HG02759 (cell line): ENCODE measurements around the gene PIK3R1.

ENCODE experiments used
- ATAC-seq: cut with Tn5 transposase; IDR thresholded peaks from one replicate; pipeline ENCODE4 v1.9.1; 2021; ENCODE audit warnings: mild to moderate bottlenecking, moderate library complexity; ENCODE audit not compliant: unreplicated experiment

PIK3R1 gene

DNA sequence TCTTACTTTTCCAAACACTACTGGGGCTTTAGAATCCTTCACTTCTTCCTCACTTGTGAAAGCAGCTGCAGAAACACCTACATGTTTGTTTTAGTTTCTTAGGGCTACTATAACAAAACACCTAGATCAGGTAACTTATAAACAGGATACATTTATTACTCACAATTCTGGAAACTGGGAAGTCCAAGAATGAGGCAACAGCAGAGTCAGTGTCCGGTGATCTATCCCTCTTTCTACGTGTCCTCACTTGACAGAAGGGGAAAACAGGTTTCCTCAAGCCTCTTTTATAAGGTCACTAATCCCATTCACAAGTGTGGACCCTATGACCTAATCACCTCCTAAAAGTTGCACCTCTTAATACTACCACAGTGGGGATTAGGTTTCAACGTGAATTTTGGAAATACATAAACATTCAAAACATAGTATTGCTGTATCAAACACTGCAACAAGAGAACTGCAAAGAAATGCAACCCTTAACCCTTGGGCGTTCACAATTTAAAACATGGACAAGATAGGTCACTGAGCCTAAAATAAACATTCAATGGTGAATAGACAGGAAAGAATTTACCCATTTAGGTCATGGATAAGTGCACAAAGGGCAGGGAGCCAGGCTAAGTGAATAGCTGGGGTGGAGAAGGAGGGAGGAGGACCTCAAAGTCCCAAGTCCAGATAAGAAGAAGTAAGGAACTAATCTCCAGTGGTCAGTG lies 104.3 kb downstream of the PIK3R1 start:
- ATAC-seq = no peak

DNA sequence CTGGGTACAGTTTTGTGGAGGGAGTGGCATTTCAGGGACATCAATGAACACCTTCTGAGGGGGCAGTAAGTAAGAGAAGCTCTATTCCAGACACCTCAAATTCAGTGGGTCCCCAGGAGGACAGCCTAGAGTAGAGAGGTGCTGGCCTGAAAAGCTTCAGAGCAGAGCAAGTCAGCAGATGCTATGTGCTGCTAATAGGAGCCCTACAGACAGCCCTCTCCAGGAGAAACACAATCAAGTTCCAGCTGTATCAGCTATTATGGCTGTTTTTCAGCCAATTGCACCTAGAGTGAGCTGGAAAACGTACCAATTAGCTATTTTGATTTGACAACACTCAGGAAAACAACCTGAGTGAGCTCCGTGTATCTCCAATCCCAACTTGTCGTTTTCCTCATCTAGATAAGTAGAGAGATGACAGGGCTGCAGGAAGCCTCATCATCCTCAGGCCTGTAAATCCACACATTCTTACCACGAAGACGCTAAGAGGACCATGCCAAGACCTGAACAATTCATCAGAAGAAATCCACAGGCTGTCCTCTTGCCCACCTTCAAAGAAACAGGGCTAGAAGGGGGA lies 104.9 kb downstream of the PIK3R1 start:
- no peak for ATAC-seq

DNA sequence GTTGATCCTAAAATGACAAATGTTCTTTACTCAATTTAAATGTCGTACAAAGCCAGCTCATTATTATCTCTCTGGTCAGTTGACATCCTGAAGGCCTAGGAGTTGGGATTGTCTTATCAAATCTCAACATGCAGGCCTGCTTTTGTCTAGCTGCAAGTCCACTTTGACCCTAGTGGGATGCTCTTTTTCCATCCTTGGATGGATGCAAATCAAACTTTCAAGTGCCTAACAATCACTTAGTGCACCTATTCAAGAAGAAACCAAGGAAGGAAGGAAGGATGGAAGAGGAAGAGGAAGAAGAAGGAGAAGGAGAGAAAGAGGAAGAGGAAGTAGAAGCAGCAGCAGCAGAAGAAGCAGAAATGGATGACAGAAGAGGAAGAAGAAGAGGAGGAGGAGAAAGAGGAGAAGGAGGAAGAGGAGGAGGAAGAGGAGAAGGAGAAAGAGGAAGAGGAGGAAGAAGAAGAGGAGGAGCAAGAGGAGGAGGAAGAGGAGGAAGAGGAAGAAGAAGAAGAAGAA lies 109.6 kb downstream of the PIK3R1 start:
- ATAC-seq = no peak

DNA sequence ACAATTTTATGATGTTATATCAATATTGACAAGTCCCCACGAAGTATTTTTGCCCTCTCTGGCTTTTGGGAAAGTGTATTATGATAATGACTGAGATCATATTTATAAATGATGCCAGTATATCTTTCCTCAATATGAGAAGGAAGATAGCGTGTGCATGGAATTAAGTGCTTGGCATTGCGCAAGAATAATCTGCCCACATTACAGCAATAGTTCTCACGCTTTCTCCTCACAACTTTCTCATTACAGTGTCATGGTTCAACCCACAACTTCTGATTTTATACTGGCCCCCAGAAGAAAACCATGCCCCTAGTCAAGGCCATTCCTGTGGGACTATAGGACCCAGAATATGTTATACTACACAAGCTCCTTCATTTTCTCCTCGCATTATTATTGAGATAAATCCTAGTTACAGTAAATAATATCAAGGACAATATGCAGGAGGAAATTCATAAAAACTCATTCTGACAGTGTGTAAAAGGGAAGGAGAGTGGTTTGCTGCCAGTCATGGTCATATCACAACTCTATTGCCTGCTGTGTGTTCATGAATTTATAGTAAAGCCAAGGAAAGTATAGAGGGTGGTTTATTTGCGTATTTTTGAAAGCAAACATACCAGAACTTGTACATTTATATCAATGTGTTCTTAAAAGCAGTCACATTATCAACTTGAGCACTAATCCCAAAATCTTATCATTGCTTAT lies 114.1 kb downstream of the PIK3R1 start:
- no peak for ATAC-seq

DNA sequence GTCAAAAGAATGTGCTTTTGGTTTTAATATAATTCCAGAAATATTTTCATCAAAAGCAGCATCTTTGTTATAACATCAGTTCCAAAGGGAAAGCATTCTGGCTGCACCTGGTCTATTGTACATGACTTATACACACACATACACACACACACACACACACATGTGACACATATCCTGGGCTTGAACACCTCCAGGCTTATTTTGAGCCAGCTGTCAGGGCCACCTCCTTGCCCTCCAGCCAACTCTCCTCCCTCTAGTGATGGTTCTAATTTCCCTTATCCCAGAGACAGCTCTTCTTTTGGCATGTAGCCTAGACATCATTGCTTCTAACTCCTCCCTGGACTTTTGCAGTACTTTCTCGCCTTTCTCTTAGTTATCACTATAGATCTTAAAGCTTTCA lies 115.0 kb downstream of the PIK3R1 start:
- ATAC-seq = no peak

DNA sequence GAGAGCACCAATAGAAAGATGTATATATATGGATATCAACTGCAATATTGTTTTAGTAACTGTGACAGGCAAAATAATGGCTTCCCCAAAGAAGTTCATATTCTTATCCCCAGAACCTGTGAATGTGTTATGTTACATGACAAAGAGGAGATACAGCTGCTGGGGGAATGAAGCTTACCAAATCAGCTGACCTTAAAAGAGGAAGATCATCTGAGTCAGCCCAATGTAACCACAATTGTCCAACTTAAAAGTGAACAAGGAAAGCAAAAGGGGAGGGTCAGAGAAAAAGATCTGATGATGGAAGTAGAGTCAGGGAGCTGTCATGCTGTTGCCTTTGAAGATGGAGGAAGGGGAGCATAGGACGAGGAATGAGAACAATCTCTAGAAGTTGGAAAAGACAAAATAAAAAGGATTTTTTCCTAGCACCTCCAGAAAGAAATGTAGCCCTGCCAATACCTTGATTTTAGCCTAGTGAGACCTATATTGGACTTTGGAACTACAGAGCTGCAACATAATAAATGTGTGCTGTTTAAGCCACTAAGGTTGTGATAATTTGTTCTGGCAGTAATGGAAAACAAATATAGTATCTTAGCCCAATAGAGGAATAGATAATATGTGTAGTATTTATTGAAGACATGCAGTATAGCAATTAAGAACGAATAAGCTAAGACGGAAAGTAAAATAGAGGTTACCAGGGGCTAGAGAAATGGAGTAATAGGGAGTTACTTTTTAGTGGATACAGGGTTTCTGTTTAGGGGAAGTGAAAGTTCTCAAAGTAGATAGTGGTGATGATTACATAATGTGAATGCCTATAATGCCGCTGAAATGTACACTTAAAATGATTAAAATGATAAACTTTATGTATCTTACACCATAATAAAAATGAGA lies 115.9 kb downstream of the PIK3R1 start:
- peak; percentile 70 for ATAC-seq

DNA sequence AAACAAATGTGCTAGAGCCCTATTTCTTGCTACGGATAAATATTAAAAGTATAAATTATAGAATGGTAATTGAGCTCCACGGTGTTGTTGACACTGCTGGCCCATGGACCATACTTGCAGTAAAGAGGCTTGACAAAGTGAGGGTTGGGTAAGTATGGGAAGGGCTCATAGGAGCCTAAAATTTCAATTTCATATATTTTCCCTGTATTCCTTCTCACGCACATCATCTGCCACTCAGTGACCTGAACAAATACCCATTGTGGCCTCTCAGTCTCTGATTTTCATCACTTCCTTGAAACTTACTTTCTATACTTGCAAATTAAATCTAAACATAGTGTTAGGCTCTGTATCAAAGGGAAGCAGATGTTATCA lies 116.5 kb downstream of the PIK3R1 start:
- ATAC-seq = peak; percentile 23

DNA sequence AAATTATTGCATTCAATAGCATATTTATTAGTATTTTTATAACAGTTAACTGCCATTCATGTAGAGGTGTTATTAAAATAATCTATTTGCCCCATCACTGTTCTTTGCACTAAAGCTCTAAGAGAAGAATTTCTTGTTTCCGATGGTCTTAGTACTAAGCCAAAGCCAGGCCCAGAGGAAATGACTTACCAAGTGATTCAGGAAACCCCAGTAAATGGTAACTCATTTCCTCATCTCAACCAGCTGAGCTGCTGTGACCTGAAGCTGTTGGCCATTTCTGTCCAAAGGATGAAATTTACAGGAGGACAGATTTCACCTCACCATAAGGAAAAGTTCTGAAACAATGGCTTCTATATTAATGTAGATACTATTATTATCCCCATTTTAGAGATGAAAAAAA lies 117.0 kb downstream of the PIK3R1 start:
- no peak for ATAC-seq

DNA sequence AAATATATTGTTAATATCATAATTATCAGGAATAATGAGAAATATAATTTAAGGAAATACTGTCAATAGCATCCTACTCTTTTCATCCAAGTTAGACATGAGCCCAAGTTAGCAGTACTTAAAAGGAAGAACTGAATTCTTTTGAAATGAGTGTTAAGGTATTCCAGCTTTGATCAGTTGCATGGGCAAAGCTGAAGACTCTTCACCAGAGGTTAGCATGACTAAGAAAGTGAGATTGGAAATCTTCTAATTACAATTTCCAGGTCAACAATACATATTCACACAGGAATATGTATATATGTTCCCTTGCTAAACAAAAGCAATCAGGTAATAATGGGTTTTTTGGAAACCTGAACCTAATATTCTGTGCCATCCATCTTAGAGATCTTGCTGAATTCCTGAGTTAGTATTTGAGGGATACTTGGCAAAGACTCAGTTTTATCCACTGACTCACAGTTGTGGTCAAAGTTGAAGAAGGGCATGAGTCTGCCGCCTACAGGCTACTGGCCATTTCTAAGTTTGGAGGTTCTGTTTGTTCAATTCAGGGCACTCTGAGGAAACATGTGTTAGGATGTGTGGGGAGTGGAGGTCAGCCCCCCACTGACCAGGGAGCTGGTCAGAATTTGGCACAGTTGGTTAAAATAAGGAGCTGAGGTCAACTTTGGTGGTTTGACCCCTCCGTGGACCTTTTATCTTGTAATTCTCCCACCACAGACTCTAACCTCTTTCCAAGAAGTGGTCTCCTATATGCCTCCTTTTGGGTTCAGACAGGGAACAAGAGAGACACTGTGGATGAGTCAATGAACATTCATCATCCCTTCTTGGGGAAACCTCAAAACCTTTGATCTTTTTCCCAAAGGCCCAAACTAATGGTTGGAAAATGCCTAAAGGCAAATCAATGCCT lies 118.3 kb downstream of the PIK3R1 start:
- ATAC-seq = no peak

DNA sequence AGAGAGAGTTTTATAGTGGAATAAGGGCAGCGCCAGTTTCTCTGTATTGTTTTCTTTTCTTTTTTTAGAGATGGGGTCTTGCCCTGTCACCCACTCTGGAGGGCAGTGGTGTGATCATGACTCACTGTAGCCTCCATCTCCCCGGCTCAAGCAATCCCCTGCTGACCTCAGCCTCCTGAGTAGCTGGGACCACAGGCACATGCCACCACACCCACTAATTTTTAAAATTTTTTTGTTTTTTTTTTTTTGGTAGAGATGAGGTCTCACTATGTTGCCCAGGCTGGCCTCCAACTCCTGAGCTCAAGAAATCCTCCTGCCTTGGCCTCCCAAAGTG lies 119.0 kb downstream of the PIK3R1 start:
- ATAC-seq = no peak

DNA sequence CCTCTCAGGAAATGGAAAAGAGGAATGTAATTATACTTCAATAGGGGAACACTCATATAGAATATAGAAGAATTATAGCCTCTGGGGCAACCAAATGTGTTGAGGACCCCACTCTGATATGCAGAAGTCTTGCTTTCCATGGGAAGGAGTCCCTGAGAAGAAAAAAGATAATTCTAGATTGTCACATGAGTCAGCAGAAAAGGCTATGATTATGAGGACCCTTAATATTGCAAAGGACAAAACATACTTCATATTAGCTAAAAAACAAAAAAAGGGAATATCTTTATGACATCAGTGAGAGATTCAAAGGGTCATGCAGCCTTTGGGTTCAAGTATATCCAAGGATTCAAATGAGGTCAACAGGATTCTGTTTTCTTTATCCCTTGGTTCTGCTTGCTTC lies 119.5 kb downstream of the PIK3R1 start:
- no peak for ATAC-seq

DNA sequence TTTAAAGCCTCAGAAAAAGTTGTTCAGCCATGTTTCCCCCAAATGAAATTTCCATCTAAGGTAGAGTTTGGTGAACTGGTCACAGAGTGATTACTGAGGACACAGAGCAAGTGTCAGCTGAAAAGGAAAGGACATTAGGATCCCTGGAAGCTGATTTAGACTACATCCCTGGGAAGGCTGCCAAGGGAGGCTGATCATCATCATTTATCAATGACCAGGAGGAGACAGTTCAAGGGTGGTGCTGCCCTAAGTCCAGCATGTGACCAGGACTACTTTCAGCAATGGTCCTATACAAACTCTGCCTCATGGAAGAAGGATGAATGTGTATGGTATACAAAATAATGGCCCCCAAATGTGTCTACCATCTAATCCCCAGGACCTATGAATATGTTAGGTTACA lies 120.6 kb downstream of the PIK3R1 start:
- no peak for ATAC-seq

DNA sequence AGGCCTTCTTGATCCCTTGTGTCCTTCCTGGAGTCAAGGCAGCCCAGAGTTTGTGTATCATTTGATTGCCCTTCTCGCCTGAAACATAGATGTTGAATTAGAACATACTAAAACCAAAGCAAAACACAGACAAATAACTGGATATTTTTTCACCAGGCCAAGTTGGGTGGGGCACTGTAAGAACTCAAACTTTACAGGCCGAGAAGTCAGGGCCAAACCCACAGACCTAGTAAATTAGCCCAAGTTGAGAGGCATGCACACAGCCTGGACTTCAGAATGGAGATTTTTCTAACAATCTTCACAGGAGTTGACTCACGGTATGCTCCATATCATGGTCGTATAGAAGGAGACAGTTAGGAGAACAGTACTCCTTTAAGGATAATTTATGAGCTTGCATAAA lies 121.7 kb downstream of the PIK3R1 start:
- no peak for ATAC-seq

DNA sequence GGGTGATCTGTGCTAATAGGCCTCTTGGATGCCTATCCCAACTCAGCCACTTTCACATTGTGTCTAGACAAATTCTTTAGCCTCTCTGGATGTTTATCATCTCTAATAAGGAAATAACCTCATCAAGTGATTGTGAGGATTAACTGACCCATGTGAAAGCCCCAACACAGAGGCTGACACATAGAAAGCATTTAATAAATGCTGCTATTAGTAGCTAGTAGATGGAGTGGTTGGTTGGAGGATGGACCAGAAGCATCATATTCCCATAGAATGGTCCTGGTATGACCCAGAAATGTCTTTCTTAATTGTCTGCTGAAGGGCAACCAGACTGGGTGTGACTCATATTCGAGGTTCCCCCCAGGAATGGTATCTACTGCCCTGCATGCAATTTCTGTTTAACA lies 124.4 kb downstream of the PIK3R1 start:
- no peak for ATAC-seq

DNA sequence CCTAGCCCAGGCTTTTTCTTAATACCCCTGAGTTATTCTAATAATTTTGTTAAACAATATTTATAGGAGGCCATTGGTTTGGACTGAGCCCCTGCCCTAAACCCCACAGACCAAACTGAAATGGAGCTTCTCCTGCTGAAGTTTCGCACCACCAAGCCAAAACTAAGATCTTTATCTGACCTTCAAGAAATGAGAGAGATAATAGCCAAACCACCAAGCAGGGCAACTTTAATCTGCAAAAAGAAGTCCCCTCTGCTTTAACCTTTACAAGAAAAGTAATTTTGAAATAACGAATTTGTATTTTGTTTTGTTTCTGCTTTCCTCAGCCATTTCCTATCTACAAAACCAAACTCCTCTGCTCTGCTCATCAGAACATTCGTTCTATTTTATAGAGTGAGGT lies 125.5 kb downstream of the PIK3R1 start:
- no peak for ATAC-seq

DNA sequence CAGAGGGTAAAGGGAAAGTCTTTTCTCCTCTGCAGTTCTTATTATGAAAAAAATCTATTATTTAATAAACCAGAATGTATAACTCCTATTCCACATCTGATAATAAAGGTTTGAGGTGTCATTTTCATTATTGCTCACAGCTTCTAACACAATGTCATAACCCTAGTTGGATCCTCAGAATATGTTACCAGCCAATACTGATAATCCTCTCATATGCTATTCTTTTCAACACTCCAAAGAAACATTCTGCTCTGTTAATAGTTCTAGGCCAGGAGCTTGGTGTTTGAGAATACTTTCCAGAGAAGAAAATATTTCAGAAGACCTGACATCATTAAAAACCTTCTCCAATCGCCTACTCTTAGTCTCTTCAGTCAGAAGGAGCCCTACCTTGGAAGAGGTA lies 127.1 kb downstream of the PIK3R1 start:
- no peak for ATAC-seq

DNA sequence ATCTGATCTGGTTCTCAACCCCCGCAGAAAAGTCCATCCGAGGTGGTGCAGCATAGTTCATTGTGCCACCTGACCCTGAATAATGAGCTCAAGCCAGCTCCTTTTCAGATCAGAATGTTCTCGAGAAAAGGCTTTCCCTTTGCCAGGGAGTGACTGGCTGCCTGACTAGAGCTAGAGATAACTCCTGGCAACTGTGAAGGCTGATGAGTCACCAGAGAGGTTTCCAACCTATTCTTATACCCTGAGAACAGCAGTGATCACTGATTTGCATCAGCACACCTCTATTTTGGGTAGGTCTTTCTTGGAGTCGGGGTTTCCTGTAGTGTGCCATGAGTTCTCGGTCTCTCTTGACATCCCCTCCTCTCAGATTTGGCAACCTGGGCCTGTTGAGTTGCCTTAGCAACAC lies 127.9 kb downstream of the PIK3R1 start:
- ATAC-seq = peak; percentile 74

DNA sequence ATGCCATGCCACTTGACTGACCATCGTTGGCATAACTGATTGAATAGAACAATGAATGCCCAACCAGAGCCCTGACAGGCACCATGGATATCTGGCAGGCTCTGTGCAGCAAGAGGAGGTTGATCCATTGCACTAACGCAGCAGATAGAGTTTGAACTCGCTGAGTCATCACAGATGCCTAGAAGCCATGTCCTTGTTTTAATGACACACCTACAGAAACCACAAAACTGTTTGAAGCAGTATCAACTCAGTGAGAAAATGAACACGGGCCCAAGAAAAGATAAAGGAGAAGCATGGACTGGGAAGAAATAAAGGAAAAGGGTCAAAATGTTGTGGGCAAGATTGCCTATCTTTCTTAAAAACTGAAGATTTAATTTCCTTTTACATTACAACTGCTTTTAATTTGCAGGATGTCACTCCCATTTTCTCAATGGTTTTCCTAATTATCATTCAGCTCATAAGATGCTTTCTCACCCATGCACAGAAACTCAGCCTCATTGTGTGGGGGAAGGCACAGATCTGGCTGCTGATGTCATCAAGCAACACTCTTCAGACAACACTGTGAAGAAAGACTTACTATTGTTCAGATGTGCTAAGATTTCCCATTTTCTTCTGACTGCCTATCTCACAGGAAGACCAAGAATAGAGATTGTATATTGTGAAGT lies 129.0 kb downstream of the PIK3R1 start:
- peak; percentile 49 for ATAC-seq

DNA sequence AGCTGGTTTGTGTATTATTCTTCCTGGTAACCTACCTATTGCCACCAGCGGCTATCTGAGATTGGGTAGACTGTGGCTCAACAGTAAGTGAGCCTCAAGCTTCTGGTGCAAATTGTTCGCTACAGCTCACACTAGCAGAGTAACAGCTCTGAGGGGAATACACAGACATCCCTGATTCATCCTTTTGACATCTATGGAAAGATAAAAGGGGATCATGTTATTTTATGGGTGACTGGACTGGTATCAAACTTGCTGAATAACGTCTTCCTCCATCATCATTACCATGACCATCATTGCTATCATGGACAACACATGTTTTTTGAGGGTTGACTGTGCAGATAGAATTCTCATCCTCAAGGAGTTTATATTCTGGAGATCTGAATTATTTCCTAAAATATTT lies 129.6 kb downstream of the PIK3R1 start:
- no peak for ATAC-seq

DNA sequence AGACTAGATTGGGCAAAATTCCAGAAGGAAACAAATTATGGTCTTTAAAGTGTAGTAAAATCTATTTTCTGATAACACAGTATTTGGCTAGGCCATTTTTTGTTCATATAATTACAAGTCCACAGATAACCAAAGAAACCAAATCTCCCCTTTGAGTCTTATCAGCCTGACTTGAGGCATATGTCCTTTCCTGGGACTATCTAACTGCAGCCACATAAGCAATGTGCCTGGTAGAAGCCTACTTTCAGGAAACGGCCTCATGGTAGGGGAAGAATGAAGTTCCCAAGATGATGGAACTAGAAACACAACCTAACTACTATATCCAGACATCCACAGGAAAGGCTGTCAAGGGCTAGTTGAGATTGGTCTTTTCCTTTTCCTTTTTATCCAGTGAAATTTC lies 130.0 kb downstream of the PIK3R1 start:
- no peak for ATAC-seq
